Panc1 (cell line): ENCODE data around the gene RALGPS1. TPM values are rescaled to one million over a fixed set of nuclear protein-coding genes. Genes with fewer than 3 reads are reported as not detected.

Experiments
- ATAC-seq: fragments of 200-7000 bp; cut with Tn5 transposase; 2 replicates; pipeline ENCODE4 v1.9.1; 2020; ENCODE audit warnings: mild to moderate bottlenecking, moderate library complexity
- BruUV-seq: library from RNA; stranded (reverse); fragments of 400-500 nt; replicated peaks from 2 replicates; lab custom pipeline; 2021; lab: Mats Ljungman, UMichigan
- CTCF ChIA-PET: fragments of 300-600 bp; sonication (Branson Sonifier 250); formaldehyde crosslinking; loops from one replicate; lab custom pipeline; 2022; ENCODE audit warnings: antibody characterized with exemption; lab: Charles Lee
- POLR2A ChIA-PET: fragments of 300-600 bp; sonication (Branson Sonifier 250); formaldehyde crosslinking; loops from one replicate; lab custom pipeline; 2022; ENCODE audit warnings: antibody characterized with exemption; lab: Charles Lee
- DNase-seq: peaks from one replicate; pipeline ENCODE4 v3.0.0-alpha.2; 2010; ENCODE audit warnings: low read depth, low spot score
- H3K27ac ChIP-seq: 2 replicates; pipeline ENCODE4 v1.5.1; 2011; ENCODE audit warnings: mild to moderate bottlenecking, low read length, inconsistent platforms
- H3K27me3 ChIP-seq: fragments of 200-500 bp; sonication (Bioruptor generic); 2 replicates; pipeline ENCODE4 v1.6.0; 2014; ENCODE audit warnings: low read length, inconsistent platforms; ENCODE audit not compliant: control insufficient read depth, insufficient read depth
- H3K36me3 ChIP-seq: fragments of 200-500 bp; sonication (Bioruptor generic); 2 replicates; pipeline ENCODE4 v1.5.1; 2014; ENCODE audit warnings: inconsistent platforms, mild to moderate bottlenecking, low read length, moderate library complexity; ENCODE audit not compliant: control insufficient read depth, insufficient read depth
- H3K4me1 ChIP-seq: 2 replicates; pipeline ENCODE4 v1.5.1; 2011; ENCODE audit warnings: inconsistent platforms, mild to moderate bottlenecking, low read length, moderate library complexity; ENCODE audit not compliant: control insufficient read depth, insufficient read depth
- H3K4me3 ChIP-seq, 2 experiments: 2 replicates each; pipeline ENCODE4 v1.5.1; 2011 to 2012; ENCODE audit warnings: low read depth in 2 of 2, low read length in 2 of 2, mild to moderate bottlenecking in 2 of 2, inconsistent platforms in 1 of 2, moderate library complexity in 1 of 2
- H3K9me3 ChIP-seq: fragments of 200-500 bp; sonication (Bioruptor generic); 2 replicates; pipeline ENCODE4 v1.5.1; 2014; ENCODE audit warnings: low read depth, mild to moderate bottlenecking, inconsistent platforms, low read length, moderate library complexity; ENCODE audit not compliant: control insufficient read depth, insufficient read depth
- POLR2AphosphoS5 ChIP-seq: IDR thresholded peaks from 2 replicates; pipeline ENCODE4 v1.6.1; 2012; ENCODE audit warnings: mild to moderate bottlenecking, low read depth, low read length, moderate library complexity
- SIN3A ChIP-seq: IDR thresholded peaks from 2 replicates; pipeline ENCODE4 v1.6.1; 2012; ENCODE audit warnings: low read depth, mild to moderate bottlenecking, low read length, moderate library complexity, borderline replicate concordance; ENCODE audit not compliant: insufficient read depth
- TCF7L2 ChIP-seq: IDR thresholded peaks from 2 replicates; pipeline ENCODE4 v1.6.1; 2011; ENCODE audit warnings: mild to moderate bottlenecking, low read depth, low read length, inconsistent platforms
- in situ Hi-C: cut with HindIII; loops from 2 replicates; pipeline ENCODE4 v1.10.0; 2016; ENCODE audit warnings: low sequenced_read_pairs, low pct_unique_long_range_greater_than_20kb
- intact Hi-C: fragments of 100-400 bp; cut with micrococcal nuclease; formaldehyde crosslinking; loops from one replicate; pipeline ENCODE4 v1.10.0; 2022; ENCODE audit not compliant: unreplicated experiment
- total RNA-seq: library from RNA; stranded (reverse); gene quantifications from one replicate; pipeline ENCODE4 v1.2.1, GENCODE V29; 2021; ENCODE audit not compliant: unreplicated experiment
- TF ChIP-seq, protein P1 (sequence below), 2 experiments: IDR thresholded peaks; 2 replicates each; pipeline ENCODE4 v1.6.1; 2011 to 2012; ENCODE audit warnings: low read depth in 2 of 2, control low read depth in 1 of 2, low read length in 1 of 2, mild to moderate bottlenecking in 1 of 2, moderate library complexity in 1 of 2; ENCODE audit not compliant: insufficient read depth in 1 of 2
- TF ChIP-seq, protein P2 (sequence below): fragments of 450-650 bp; IDR thresholded peaks from 2 replicates; pipeline ENCODE4 v1.5.1; 2017; ENCODE audit warnings: mild to moderate bottlenecking

The RALGPS1 gene
- total RNA-seq, 1 experiment from 2014 or later = 7.2 TPM

GRCh38 chr9:127104581-127105311, 190.2 kb downstream of the RALGPS1 start:
- no peak overlapping the region for H3K4me3 ChIP-seq
- H3K9me3 ChIP-seq = no peaks in the 10 kb centered on the region
- in situ Hi-C loops (no loop called here), intact Hi-C loops (no loop called here)
- no peaks in the 10 kb centered on the region for H3K27me3 ChIP-seq
- no peak overlapping the region for H3K27ac ChIP-seq
- no peak for ATAC-seq
- ChIA-PET CTCF (no interaction called here), POLR2A (no interaction called here)
- TF ChIP-seq TCF7L2 = no peak
- TF ChIP-seq, protein P1, sequence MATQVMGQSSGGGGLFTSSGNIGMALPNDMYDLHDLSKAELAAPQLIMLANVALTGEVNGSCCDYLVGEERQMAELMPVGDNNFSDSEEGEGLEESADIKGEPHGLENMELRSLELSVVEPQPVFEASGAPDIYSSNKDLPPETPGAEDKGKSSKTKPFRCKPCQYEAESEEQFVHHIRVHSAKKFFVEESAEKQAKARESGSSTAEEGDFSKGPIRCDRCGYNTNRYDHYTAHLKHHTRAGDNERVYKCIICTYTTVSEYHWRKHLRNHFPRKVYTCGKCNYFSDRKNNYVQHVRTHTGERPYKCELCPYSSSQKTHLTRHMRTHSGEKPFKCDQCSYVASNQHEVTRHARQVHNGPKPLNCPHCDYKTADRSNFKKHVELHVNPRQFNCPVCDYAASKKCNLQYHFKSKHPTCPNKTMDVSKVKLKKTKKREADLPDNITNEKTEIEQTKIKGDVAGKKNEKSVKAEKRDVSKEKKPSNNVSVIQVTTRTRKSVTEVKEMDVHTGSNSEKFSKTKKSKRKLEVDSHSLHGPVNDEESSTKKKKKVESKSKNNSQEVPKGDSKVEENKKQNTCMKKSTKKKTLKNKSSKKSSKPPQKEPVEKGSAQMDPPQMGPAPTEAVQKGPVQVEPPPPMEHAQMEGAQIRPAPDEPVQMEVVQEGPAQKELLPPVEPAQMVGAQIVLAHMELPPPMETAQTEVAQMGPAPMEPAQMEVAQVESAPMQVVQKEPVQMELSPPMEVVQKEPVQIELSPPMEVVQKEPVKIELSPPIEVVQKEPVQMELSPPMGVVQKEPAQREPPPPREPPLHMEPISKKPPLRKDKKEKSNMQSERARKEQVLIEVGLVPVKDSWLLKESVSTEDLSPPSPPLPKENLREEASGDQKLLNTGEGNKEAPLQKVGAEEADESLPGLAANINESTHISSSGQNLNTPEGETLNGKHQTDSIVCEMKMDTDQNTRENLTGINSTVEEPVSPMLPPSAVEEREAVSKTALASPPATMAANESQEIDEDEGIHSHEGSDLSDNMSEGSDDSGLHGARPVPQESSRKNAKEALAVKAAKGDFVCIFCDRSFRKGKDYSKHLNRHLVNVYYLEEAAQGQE (IDR thresholded peaks at IDR 0.05; ENCODE audit: insufficient read depth in 1 of 2, low read depth in 2 of 2, low read length in 1 of 2) = no peak
- no peak for TF ChIP-seq SIN3A
- no peak for TF ChIP-seq POLR2AphosphoS5
- TF ChIP-seq, protein P2, sequence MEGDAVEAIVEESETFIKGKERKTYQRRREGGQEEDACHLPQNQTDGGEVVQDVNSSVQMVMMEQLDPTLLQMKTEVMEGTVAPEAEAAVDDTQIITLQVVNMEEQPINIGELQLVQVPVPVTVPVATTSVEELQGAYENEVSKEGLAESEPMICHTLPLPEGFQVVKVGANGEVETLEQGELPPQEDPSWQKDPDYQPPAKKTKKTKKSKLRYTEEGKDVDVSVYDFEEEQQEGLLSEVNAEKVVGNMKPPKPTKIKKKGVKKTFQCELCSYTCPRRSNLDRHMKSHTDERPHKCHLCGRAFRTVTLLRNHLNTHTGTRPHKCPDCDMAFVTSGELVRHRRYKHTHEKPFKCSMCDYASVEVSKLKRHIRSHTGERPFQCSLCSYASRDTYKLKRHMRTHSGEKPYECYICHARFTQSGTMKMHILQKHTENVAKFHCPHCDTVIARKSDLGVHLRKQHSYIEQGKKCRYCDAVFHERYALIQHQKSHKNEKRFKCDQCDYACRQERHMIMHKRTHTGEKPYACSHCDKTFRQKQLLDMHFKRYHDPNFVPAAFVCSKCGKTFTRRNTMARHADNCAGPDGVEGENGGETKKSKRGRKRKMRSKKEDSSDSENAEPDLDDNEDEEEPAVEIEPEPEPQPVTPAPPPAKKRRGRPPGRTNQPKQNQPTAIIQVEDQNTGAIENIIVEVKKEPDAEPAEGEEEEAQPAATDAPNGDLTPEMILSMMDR = no peak
- H3K36me3 ChIP-seq = no peaks in the 10 kb centered on the region
- no peak for DNase-seq
- no TSS peak for BruUV-seq
- H3K4me1 ChIP-seq = no peaks in the 10 kb centered on the region

- no TSS peak for BruUV-seq
- TF ChIP-seq, protein P2 = no peak
- no peak for TF ChIP-seq SIN3A
- no peak for TF ChIP-seq POLR2AphosphoS5
- TF ChIP-seq TCF7L2 = no peak
- TF ChIP-seq, protein P1 (IDR thresholded peaks at IDR 0.05; ENCODE audit: insufficient read depth in 1 of 2, low read depth in 2 of 2, low read length in 1 of 2) = no peak
- CTCF ChIA-PET = no interaction called here
- no peak overlapping the region for H3K27ac ChIP-seq
- DNase-seq (no peak), ATAC-seq (no peak)
- H3K4me1 ChIP-seq = no peaks in the 10 kb centered on the region
- H3K36me3 ChIP-seq = no peaks in the 10 kb centered on the region
- no peaks in the 10 kb centered on the region for H3K9me3 ChIP-seq
- in situ Hi-C loops (no loop called here), intact Hi-C loops (no loop called here)
- H3K27me3 ChIP-seq = no peaks in the 10 kb centered on the region
- POLR2A ChIA-PET = no interaction called here
- no peak overlapping the region for H3K4me3 ChIP-seq
These were observed 191.4 kb downstream of the RALGPS1 start for GRCh38 chr9:127105805-127106465.
